ACC112 (cell line): ENCODE measurements around the gene ARL3.

Experiments
- H2AFZ ChIP-seq: fragments of 200-600 bp; sonication (generic); one replicate; pipeline ENCODE4 v1.6.0; 2017; ENCODE audit warnings: antibody characterized with exemption, low read length; ENCODE audit not compliant: unreplicated experiment
- H3K27ac ChIP-seq: fragments of 200-600 bp; sonication (generic); 2 replicates; pipeline ENCODE4 v1.5.1; 2014; ENCODE audit warnings: low read depth, mild to moderate bottlenecking, antibody characterized with exemption, low read length, moderate library complexity
- H3K27me3 ChIP-seq: fragments of 200-600 bp; sonication (generic); 2 replicates; pipeline ENCODE4 v1.6.1; 2014; ENCODE audit warnings: mild to moderate bottlenecking, antibody characterized with exemption, low read length, moderate library complexity, mixed read lengths; ENCODE audit not compliant: insufficient read depth
- H3K36me3 ChIP-seq: fragments of 200-600 bp; sonication (generic); 2 replicates; pipeline ENCODE4 v1.6.1; 2016; ENCODE audit warnings: mild to moderate bottlenecking, antibody characterized with exemption, low read length, moderate library complexity, mixed read lengths; ENCODE audit not compliant: insufficient read depth
- H3K4me1 ChIP-seq: fragments of 200-600 bp; sonication (generic); one replicate; pipeline ENCODE4 v1.6.1; 2016; ENCODE audit warnings: low read length, mixed read lengths; ENCODE audit not compliant: insufficient read depth, unreplicated experiment, control insufficient read depth
- H3K4me3 ChIP-seq: fragments of 200-600 bp; sonication (generic); 2 replicates; pipeline ENCODE4 v1.5.1; 2014; ENCODE audit warnings: mild to moderate bottlenecking, low read depth, low read length
- H3K79me2 ChIP-seq: fragments of 200-600 bp; sonication (generic); one replicate; pipeline ENCODE4 v1.6.0; 2016; ENCODE audit warnings: low read length; ENCODE audit not compliant: control insufficient read depth, unreplicated experiment, insufficient read depth

The ARL3 gene

DNA sequence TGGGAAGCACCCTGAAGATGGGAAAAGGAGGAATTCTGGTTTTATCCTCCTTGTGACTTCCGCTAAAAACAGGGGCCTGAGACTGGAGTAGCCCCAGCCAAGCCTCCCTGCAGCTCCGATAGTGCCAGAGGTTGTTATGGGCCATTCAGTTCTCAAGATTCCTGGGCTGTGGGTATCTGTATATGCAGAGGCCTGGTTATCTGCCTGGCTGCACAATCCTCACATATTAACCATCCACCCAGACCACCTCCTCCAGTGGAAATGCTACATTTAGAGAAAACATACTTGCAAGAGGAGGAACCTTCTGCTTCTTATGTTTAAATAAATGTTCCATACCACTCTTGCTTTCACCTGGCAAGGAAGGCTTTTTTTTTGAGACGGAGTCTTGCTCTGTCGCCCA, 34.6 kb downstream of the ARL3 start:
- no peaks in the 10 kb centered on the region for H3K27me3 ChIP-seq
- no peaks in the 10 kb centered on the region for H3K79me2 ChIP-seq
- H3K36me3 ChIP-seq, result no peaks in the 10 kb centered on the region
- no peak overlapping the region for H3K4me3 ChIP-seq
- H3K27ac ChIP-seq, result no peak overlapping the region
- H3K4me1 ChIP-seq, result peaks cover 19% of the 10 kb centered on the region
- no peak overlapping the region for H2AFZ ChIP-seq

DNA sequence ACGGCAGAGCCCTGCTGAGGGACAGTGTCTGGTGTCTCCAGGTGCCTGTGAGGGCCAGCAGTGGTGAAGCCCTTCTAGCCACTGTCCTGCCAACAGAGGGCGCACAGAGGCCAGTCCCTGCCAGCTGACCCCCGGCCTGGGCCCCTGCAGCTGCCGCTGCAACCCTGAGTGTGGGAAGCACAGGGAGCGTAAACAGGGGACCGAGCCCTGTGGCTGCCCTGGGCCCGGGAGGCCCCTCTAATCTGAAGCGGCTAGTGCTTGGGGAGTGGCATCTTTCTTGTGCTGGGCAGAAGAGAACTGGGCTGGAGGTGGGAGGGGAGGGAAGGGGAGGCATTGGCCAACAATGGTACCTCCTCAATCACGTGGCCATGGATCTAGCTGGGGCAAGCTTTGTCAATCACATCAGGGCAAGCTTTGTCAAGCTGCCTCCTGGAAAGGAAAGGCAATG, 35.3 kb downstream of the ARL3 start:
- no peak overlapping the region for H2AFZ ChIP-seq
- peaks cover 26% of the 10 kb centered on the region for H3K4me1 ChIP-seq

DNA sequence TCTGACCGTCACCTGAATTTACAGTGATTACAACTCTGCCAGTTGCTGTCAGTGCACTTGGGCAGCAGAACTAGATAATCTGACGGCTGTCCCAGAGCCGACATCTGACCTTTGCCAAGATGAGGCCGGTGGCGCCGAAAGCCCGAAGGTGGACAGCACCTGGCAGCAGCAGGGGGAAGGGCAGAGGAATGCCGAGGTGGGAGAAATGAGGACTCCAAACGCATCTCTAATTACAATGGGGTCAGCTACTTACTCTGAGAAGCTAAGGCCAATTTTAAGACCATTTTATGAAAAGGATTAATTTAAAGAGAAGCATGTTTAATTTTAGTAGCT, 36.2 kb downstream of the ARL3 start:
- H3K4me1 ChIP-seq, result peaks cover 33% of the 10 kb centered on the region
- no peak overlapping the region for H2AFZ ChIP-seq
- no peaks in the 10 kb centered on the region for H3K36me3 ChIP-seq
- H3K27me3 ChIP-seq, result no peaks in the 10 kb centered on the region
- no peak overlapping the region for H3K27ac ChIP-seq
- H3K79me2 ChIP-seq, result no peaks in the 10 kb centered on the region
- H3K4me3 ChIP-seq, result no peak overlapping the region

More for the DNA sequence above, 35.3 kb downstream of the ARL3 start:
- no peaks in the 10 kb centered on the region for H3K36me3 ChIP-seq
- H3K4me3 ChIP-seq, result no peak overlapping the region
- no peaks in the 10 kb centered on the region for H3K79me2 ChIP-seq
- H3K27me3 ChIP-seq, result no peaks in the 10 kb centered on the region
- no peak overlapping the region for H3K27ac ChIP-seq

DNA sequence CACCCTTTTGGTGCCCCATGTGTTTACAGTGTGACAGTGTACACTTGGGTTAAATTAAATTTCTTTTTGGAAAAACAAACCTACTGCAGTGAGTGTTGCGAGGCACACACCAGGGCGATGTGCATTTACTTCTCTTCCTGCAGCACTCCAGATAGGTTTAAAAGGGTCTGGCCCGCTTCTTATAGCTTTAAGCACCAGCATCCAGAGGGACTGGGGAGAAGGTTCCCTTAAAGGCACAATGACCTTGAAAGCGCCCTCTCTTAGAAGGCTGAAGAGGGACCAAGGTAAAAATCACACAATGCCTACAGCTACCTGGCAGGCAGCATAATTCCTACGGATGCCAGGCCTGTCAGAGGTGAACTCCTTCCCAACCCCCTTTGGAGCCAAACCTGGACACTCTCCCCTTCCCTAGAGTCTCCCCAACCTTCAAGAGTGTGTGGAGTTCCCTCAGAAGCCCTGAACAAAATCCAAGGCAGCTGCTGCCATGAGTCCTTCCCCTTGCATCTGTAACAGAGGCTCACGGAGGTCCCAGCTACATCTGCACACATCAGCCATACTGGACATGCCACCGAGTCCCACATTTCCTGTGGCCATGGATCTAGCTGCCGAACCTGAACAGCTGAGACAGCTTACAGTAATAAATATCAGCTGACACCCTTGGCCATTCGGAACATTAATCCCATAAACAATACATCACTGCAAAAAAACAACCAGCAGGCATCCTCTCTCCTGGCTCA, 36.7 kb downstream of the ARL3 start:
- no peaks in the 10 kb centered on the region for H3K27me3 ChIP-seq

DNA sequence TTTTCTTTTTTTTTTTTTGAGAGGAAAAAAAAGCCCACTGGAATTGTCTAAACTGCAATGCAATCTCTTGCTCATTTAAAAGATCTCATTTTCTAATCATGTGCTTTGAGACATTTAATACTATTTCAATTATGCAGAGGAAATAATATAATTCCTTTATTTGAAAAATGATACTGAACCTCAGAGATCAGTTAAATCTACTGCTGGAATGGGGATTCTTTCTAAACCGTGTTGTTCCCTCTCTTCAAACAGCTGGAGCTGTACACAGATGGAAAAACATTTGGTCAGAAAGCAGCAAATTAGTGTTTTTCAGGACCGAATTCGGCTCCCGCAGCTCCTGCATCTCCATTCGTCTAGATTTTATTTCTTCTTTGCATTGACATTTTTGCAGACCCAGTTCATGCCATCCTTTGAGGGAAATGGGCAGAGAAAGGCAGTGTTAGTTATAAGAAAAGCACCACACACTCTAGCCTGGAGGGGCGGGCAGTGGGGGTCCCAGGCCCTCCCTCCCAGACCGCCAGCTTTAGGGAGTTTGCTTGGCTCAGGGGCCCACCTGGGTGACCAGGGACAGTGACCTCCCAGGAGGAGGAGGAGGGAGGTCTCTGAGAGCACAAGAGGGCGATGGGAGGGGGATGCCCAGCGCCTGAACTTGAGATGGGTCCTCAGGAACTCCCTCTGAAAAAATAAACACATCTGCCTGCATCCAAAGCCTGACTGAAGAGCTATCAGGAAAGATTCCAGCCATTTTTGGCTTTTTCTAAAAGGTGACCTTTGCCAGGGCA, 37.5 kb downstream of the ARL3 start:
- Histone ChIP-seq H3K27me3 (no peaks in the 10 kb centered on the region), H3K4me3 (no peak overlapping the region), H3K27ac (no peak overlapping the region), H3K36me3 (no peaks in the 10 kb centered on the region), H3K4me1 (peaks cover 33% of the 10 kb centered on the region), H2AFZ (no peak overlapping the region), H3K79me2 (no peaks in the 10 kb centered on the region)

More for the DNA sequence above, 36.7 kb downstream of the ARL3 start:
- H3K79me2 ChIP-seq, result no peaks in the 10 kb centered on the region
- no peaks in the 10 kb centered on the region for H3K36me3 ChIP-seq
- no peak overlapping the region for H2AFZ ChIP-seq
- peaks cover 33% of the 10 kb centered on the region for H3K4me1 ChIP-seq
- no peak overlapping the region for H3K4me3 ChIP-seq
- H3K27ac ChIP-seq, result no peak overlapping the region

DNA sequence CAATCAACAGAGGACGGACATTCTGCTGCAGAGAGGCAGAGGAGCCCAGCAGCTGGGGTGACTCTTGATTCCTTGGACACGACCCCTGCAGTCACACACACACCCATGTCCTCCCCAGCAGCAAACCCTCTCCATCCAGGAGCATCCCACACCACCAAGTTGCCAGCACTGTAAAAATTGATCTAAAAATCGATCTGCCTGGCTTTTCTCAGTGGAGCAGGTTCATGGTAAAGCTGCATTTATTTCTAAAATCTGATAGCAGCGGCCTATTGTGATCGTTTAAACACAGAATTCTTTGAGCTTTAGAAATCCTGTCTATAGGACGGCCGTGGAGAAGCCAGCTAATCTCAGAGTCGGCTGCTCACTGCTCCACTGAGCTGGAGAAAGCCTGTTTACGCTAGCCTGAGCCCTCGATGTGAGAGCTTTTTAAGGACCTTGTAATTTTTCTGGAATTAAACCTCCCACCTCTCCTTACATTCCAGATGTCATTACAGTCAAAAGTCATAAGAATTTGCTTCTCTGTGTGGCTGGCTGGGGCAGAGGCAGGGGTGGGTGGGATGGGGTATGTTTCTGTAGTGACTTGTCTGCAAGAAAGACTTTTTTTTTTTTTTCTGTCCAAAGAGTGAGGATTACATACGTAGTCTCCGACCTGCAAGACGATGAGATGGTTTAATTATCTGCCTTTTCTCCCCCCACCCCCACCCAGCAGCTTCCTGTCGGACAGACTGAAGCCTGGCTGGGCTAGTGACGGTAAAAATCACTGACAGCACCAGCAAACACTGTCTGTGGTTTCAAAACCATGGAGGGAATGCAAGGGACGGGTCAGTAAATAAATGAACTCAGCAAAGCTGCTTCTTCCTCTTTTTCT, 38.3 kb downstream of the ARL3 start:
- Histone ChIP-seq H3K4me3 (no peak overlapping the region), H3K4me1 (peaks cover 33% of the 10 kb centered on the region), H3K79me2 (no peaks in the 10 kb centered on the region), H3K27ac (no peak overlapping the region), H3K27me3 (no peaks in the 10 kb centered on the region), H3K36me3 (no peaks in the 10 kb centered on the region), H2AFZ (no peak overlapping the region)

DNA sequence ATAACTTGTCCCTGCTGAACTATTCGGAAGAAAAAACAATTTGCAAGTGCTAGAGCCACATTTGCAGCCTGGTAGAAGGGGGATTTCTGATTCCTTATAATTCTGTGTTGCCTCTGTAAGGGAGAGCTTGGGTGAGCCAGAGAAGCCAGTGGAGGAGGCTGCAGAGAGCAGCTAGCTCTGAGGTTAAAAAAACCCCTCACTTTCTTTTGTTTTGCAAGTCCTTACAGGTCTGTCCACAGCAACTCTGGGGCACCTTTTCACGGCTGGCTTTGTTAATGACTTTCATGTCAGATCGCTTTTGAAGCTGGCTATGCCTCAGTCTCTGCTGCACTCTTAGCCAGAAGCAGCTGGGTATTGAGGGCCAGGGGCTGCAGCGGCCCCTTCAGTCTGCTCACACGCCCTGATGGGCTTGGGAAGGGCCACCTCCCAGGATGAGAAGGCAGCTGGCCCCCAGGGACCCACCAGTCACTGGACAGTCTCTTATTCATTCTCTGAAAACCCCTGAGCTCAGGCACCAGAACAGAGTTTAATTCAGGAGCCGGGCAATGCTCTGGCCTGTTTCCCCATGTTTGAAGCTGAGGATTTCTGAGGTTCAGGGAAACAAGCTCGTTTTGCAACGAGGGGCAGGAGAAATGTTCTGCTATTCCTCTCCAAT, 39.1 kb downstream of the ARL3 start:
- no peak overlapping the region for H3K4me3 ChIP-seq
- no peaks in the 10 kb centered on the region for H3K79me2 ChIP-seq
- no peak overlapping the region for H3K27ac ChIP-seq
- H3K4me1 ChIP-seq, result peaks cover 33% of the 10 kb centered on the region
- H3K27me3 ChIP-seq, result no peaks in the 10 kb centered on the region
- no peak overlapping the region for H2AFZ ChIP-seq
- H3K36me3 ChIP-seq, result no peaks in the 10 kb centered on the region

DNA sequence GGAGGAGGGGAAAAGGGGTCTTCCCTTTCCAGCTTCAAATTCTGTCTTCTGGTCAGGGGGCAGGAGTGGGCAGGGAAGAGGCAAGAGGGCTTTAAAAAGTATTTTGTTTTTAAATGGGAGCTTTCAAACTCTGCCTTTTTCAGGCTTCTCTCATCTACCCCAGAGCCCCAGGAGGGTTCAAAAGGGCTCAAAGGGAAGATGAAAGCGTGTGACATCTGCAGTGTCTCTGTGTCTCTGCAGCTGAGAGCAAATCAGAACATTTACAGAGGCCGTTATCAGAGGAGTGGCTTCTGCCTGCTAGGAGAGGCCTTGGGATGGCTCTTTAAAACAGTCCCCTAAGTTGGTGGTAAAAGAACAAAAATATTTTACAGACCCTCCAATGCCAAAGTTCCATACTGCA, 39.6 kb downstream of the ARL3 start:
- no peaks in the 10 kb centered on the region for H3K36me3 ChIP-seq
- H3K27me3 ChIP-seq, result no peaks in the 10 kb centered on the region
- H3K4me1 ChIP-seq, result peaks cover 39% of the 10 kb centered on the region
- no peak overlapping the region; the same call in 1 of the 2 replicates for H3K27ac ChIP-seq
- peak overlapping the region; percentile 95 for H2AFZ ChIP-seq
- no peaks in the 10 kb centered on the region for H3K79me2 ChIP-seq
- peak overlapping the region; percentile 69 for H3K4me3 ChIP-seq

DNA sequence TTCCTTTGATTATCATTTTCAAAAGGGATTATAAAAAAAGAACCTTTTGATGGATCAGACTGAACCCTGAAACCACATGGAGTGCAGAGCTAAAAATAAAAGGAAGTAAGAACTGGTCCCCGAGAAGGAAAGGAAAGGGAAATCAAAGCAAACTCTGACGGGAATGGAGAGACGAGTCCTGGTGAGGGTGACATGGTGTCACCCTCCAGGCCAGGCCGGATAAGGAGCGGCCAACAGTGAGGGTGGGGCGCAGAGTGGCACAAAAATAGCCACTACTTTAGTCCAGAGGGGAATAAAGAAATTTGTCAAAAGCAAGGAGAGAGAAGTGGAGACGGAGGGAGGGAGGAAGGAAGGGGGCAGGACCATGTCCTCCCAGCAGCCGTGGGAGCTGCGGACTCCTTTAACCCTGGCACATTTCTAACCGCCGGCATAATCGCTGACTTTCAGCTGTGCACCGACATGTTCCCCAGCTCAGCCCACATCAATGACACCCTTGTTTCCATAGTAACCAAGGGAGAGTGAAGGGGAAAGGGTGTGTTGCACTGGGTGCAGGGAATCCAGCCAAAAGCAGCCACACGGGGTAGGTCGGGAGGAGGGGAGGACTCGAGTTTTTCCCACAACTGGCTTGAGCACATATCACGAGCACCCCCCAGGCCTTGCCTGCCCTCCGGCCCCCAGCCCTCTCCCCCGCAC, 40.2 kb downstream of the ARL3 start:
- Histone ChIP-seq H3K4me3 (peak overlapping the region; percentile 69), H3K4me1 (peaks cover 44% of the 10 kb centered on the region), H3K27ac (peak overlapping the region; percentile 39), H3K79me2 (no peaks in the 10 kb centered on the region), H3K36me3 (no peaks in the 10 kb centered on the region), H3K27me3 (no peaks in the 10 kb centered on the region), H2AFZ (peak overlapping the region; percentile 95)
